ENCODE results near the gene HIVEP3. TPM values are rescaled to one million over a fixed set of nuclear protein-coding genes. Genes with fewer than 3 reads are reported as not detected.
A peak's percentile ranks its signal among the peaks of the same experiment; 100 is the strongest.

Gene HIVEP3
- total RNA-seq, 1 experiment from 2014 or later: 1.4 TPM

GRCh38 chr1:41810446-41810845, 108.3 kb downstream of the HIVEP3 start:
- no peaks in the 10 kb centered on the region for H3K79me2 ChIP-seq (ENCODE audit: insufficient read depth, low read length)
- H2BK15ac ChIP-seq (ENCODE audit: low read depth, low read length): no peak overlapping the region
- H4K20me1 ChIP-seq (ENCODE audit: control insufficient read depth, insufficient read depth, insufficient read length): no peaks in the 10 kb centered on the region
- no peaks in the 10 kb centered on the region for H3K23me2 ChIP-seq (ENCODE audit: insufficient read length, low read depth, low read length, poor library complexity, severe bottlenecking)
- peaks cover 12 to 16% of the 10 kb centered on the region in 2 experiments for H3K4me1 Mint-ChIP-seq
- peak; percentile 61 for DNase-seq
- no peak overlapping the region for H4K8ac ChIP-seq (replicated peaks; ENCODE audit: insufficient read length, low read depth, low read length)
- H3K27ac ChIP-seq (ENCODE audit: insufficient read length, low read depth, low read length): no peak overlapping the region
- no peak overlapping the region for H3K56ac ChIP-seq (ENCODE audit: insufficient read length, low read depth, low read length)
- H3K4me1 ChIP-seq (ENCODE audit: insufficient read depth, low read length): no peaks in the 10 kb centered on the region
- H3K4me2 ChIP-seq (ENCODE audit: insufficient read depth, insufficient read length, low read length): no peak overlapping the region
- H3K27me3 Mint-ChIP-seq (ENCODE audit: low read depth): no peaks in the 10 kb centered on the region; the same call in 1 of the 2 replicates
- H3K36me3 Mint-ChIP-seq (ENCODE audit: insufficient read depth in 1 of 3, low read depth in 3 of 3): no peaks in the 10 kb centered on the region; a peak in 1 of 7 replicates
- H3K27ac Mint-ChIP-seq: no peak overlapping the region
- H3K9me3 ChIP-seq (ENCODE audit: control insufficient read depth, low read depth, low read length): no peaks in the 10 kb centered on the region
- H3K79me1 ChIP-seq (ENCODE audit: insufficient read depth, low read depth, low read length, poor library complexity, severe bottlenecking): no peaks in the 10 kb centered on the region
- no peaks in the 10 kb centered on the region for H3K27me3 ChIP-seq (ENCODE audit: insufficient read depth, low read length)
- no peak overlapping the region for H2AFZ ChIP-seq (ENCODE audit: low read length)
- no peak overlapping the region for H3K18ac ChIP-seq (ENCODE audit: insufficient read length, low read depth, low read length)
- H3K4ac ChIP-seq (ENCODE audit: low read depth, low read length): no peak overlapping the region
- no peak overlapping the region for H3K9ac ChIP-seq (ENCODE audit: extremely low read depth, insufficient read length, low read length)
- no peak overlapping the region for H4K91ac ChIP-seq (ENCODE audit: insufficient read length, low read depth, low read length)
- H3T11ph ChIP-seq (ENCODE audit: low read length): no peak overlapping the region
- H3K9me3 Mint-ChIP-seq: no peaks in the 10 kb centered on the region; a peak in 1 of 5 replicates
- no peak overlapping the region for H3K4me3 Mint-ChIP-seq
- H2AK5ac ChIP-seq (ENCODE audit: insufficient read length, low read length): no peak overlapping the region
- H2BK12ac ChIP-seq (ENCODE audit: insufficient read length, low read depth, low read length): no peak overlapping the region
- H2BK20ac ChIP-seq (ENCODE audit: low read depth, low read length, poor library complexity, severe bottlenecking): no peak overlapping the region
- H4K5ac ChIP-seq (ENCODE audit: insufficient read length, low read depth, low read length): no peak overlapping the region
- no peak overlapping the region for H2BK120ac ChIP-seq (ENCODE audit: low read depth, low read length, poor library complexity, severe bottlenecking)
- H3K14ac ChIP-seq (ENCODE audit: insufficient read depth, low read length): no peak overlapping the region
- H3K23ac ChIP-seq (ENCODE audit: insufficient read length, low read depth, low read length): no peak overlapping the region
- peak; percentile 26; the same call in 2 of the 3 replicates for TF ChIP-seq CTCF (conservative IDR thresholded peaks at IDR 0.05)
- no peak overlapping the region for H2BK5ac ChIP-seq (ENCODE audit: insufficient read length, low read length)

All from H9 (cell line).